SJCRH30 (cell line): ENCODE data around the gene PCCB. TPM values are rescaled to one million over a fixed set of nuclear protein-coding genes. Genes with fewer than 3 reads are reported as not detected.
"Not testable (repeated sequence)": the region's sequence is repeated elsewhere in the genome, so short reads cannot be mapped to it uniquely, and the experiment has no call there.

Experiments used
- DNase-seq, 2 experiments: peaks; one replicate each; pipeline ENCODE4 v3.0.0-alpha.2; 2015 to 2020
- H3K27ac ChIP-seq: fragments of 250-450 bp; sonication (Bioruptor Pico); 2 replicates; pipeline ENCODE4 v1.5.1; 2020; ENCODE audit warnings: mild to moderate bottlenecking, moderate library complexity
- H3K27me3 ChIP-seq: fragments of 250-450 bp; sonication (Bioruptor Pico); 2 replicates; pipeline ENCODE4 v1.5.1; 2020; ENCODE audit warnings: mild to moderate bottlenecking, moderate library complexity
- H3K36me3 ChIP-seq: fragments of 250-450 bp; sonication (Bioruptor Pico); 2 replicates; pipeline ENCODE4 v1.5.1; 2020; ENCODE audit warnings: mild to moderate bottlenecking, moderate library complexity
- H3K4me1 ChIP-seq: fragments of 250-450 bp; sonication (Bioruptor Pico); 2 replicates; pipeline ENCODE4 v1.5.1; 2020; ENCODE audit warnings: mild to moderate bottlenecking, moderate library complexity
- H3K4me3 ChIP-seq: fragments of 250-450 bp; sonication (Bioruptor Pico); 2 replicates; pipeline ENCODE4 v1.5.1; 2020; ENCODE audit warnings: mild to moderate bottlenecking, moderate library complexity
- H3K9me3 ChIP-seq: fragments of 250-450 bp; sonication (Bioruptor Pico); replicated peaks from 2 replicates; pipeline ENCODE4 v1.5.1; 2020; ENCODE audit warnings: mild to moderate bottlenecking, moderate library complexity
- total RNA-seq: library from RNA; depleted of rRNA; stranded (reverse); fragments of >200 nt; shearing (Covaris generic); gene quantifications from 2 replicates; pipeline ENCODE4 v1.2.3, GENCODE V29; 2014

Gene PCCB
- total RNA-seq, 1 experiment from 2014 or later: 40.3 TPM

DNA sequence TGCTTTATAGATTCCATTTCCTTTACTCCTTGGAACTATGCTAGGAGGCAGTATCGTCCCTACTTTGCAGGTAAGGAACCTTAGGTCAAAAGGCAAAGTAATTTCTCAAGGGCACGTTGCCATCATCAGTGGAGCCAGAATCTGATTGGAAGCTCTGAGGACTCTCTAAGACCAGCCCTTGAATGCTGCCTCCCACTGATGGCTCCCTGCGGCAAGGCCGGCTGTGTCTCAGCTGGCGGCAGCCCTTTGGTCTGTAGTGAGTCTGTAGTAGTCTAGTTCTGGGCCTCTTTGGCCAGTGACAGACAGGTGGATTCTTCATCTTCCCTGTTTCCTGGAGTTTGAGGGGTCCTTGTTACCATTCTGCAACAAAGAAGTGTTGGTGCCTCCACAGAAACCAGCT is 76.2 kb downstream of the PCCB start:
- Histone ChIP-seq H3K27me3 (no peaks in the 10 kb centered on the region), H3K4me1 (no peaks in the 10 kb centered on the region), H3K36me3 (peaks cover 28% of the 10 kb centered on the region), H3K9me3 (peaks cover 19% of the 10 kb centered on the region), H3K4me3 (no peak overlapping the region), H3K27ac (no peak overlapping the region)
- no peak for DNase-seq

GRCh38 chr3:136327671-136328070 is 77.5 kb downstream of the PCCB start:
- Histone ChIP-seq H3K9me3 (peaks cover 8% of the 10 kb centered on the region; the same call in 1 of the 2 replicates), H3K27me3 (no peaks in the 10 kb centered on the region), H3K4me3 (no peak overlapping the region), H3K27ac (no peak overlapping the region), H3K36me3 (peaks cover 26% of the 10 kb centered on the region), H3K4me1 (no peaks in the 10 kb centered on the region)
- DNase-seq: no peak

DNA sequence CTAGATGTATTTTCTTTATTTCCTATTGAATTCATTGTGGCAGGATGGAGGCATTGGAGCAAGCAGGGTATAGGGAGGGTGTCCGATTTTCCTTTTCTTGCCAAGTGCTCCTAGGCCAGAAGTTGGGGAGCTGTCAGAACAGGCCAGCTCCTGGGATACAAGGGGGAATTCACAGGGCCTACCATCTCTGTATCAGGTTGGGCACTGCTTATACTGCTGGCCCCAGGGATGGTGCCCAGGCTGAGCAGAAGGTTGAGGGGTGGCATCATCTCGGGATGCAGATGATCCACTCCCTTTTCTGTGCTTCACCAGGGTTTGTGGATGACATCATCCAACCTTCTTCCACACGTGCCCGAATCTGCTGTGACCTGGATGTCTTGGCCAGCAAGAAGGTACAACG is 79.5 kb downstream of the PCCB start:
- DNase-seq: no peak
- H3K4me3 ChIP-seq: no peak overlapping the region
- no peaks in the 10 kb centered on the region for H3K27me3 ChIP-seq
- H3K9me3 ChIP-seq: no peaks in the 10 kb centered on the region
- no peaks in the 10 kb centered on the region for H3K4me1 ChIP-seq
- peaks cover 40% of the 10 kb centered on the region for H3K36me3 ChIP-seq
- no peak overlapping the region for H3K27ac ChIP-seq

GRCh38 chr3:136330900-136331299 is 80.8 kb downstream of the PCCB start:
- Histone ChIP-seq H3K9me3 (no peaks in the 10 kb centered on the region), H3K27me3 (no peaks in the 10 kb centered on the region), H3K4me1 (peaks cover under 1% of the 10 kb centered on the region; the same call in 1 of the 2 replicates), H3K27ac (no peak overlapping the region), H3K4me3 (no peak overlapping the region), H3K36me3 (peaks cover 43% of the 10 kb centered on the region)
- DNase-seq: no peak

DNA sequence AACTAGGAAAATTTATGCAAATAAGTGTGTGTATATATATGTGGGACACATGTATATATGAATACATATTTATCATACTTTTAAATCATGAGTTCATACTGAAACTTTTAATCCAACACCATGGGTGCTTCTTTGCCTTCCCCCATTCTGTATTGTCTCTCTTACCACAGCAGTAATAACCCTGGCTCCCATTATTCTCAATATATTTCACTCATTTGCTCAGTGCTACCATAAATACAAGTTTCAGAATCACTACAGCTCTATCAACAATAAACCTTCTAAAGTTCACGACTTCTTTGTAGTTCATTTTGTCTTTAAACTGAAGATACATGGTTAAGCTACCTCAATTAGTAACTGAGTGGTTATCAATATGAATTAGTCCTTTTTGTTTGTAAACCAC is 82.2 kb downstream of the PCCB start:
- Histone ChIP-seq H3K27me3 (no peaks in the 10 kb centered on the region), H3K27ac (no peak overlapping the region), H3K9me3 (no peaks in the 10 kb centered on the region), H3K4me3 (no peak overlapping the region), H3K36me3 (peaks cover 45% of the 10 kb centered on the region), H3K4me1 (peaks cover 2% of the 10 kb centered on the region; the same call in 1 of the 2 replicates)
- no peak for DNase-seq

GRCh38 chr3:136332776-136333175 is 82.6 kb downstream of the PCCB start:
- no peak for DNase-seq
- Histone ChIP-seq H3K4me3 (no peak overlapping the region), H3K27me3 (no peaks in the 10 kb centered on the region), H3K36me3 (peaks cover 44% of the 10 kb centered on the region), H3K9me3 (no peaks in the 10 kb centered on the region), H3K27ac (no peak overlapping the region), H3K4me1 (peaks cover 2% of the 10 kb centered on the region; the same call in 1 of the 2 replicates)

DNA sequence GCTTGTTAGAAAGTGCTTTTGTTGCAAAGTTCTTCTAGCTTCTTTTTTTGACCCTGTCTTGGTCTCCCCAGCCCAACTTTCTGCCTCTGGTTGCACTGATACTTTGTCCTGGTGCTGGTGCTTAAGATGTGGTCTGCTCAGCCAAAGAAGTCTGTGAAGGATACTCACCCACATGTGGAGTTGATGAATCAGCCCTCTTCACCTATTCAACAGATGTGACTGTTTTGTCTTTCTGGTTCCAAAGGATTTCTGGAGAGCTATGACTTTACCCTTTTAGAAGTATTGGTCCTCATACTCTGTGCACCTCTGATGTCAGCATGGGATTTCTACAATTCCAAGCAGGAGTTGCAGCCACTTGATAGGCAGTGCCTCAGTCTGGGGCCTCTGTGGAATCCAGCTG is 84.1 kb downstream of the PCCB start:
- peaks cover 2% of the 10 kb centered on the region; the same call in 1 of the 2 replicates for H3K4me1 ChIP-seq
- H3K27me3 ChIP-seq: no peaks in the 10 kb centered on the region
- peaks cover 35% of the 10 kb centered on the region for H3K36me3 ChIP-seq
- no peak overlapping the region for H3K4me3 ChIP-seq
- H3K27ac ChIP-seq: no peak overlapping the region
- no peaks in the 10 kb centered on the region for H3K9me3 ChIP-seq
- no peak for DNase-seq

DNA sequence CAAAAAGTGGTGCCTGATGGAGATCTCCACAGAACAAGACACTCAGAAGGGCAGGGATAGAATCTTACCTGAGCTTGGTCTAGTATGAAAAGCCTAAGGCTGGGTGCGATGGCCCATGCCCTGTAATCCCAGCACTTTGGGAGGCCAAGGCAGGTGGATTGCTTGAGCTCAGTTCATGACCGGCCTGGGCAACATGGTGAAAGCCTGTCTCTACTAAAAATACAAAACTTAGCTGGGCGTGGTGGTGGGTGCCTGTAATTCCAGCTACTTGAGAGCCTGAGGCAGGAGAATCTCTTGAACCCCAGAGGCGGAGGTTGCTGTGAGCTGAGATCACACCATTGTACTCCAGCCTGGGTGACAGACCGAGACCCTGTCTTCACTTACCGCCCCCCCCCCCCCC is 84.6 kb downstream of the PCCB start:
- not testable (repeated sequence) for H3K27ac ChIP-seq, H3K4me3 ChIP-seq, H3K27me3 ChIP-seq, H3K4me1 ChIP-seq, H3K9me3 ChIP-seq, DNase-seq
- H3K36me3 ChIP-seq: peaks cover 37% of the 10 kb centered on the region

GRCh38 chr3:136336329-136337100 is 86.4 kb downstream of the PCCB start:
- peak in 1 of 2 experiments; percentile 9 for DNase-seq
- Histone ChIP-seq H3K27me3 (no peaks in the 10 kb centered on the region), H3K36me3 (peaks cover 40% of the 10 kb centered on the region), H3K27ac (no peak overlapping the region), H3K4me3 (no peak overlapping the region), H3K9me3 (no peaks in the 10 kb centered on the region), H3K4me1 (peaks cover 2% of the 10 kb centered on the region; the same call in 1 of the 2 replicates)

DNA sequence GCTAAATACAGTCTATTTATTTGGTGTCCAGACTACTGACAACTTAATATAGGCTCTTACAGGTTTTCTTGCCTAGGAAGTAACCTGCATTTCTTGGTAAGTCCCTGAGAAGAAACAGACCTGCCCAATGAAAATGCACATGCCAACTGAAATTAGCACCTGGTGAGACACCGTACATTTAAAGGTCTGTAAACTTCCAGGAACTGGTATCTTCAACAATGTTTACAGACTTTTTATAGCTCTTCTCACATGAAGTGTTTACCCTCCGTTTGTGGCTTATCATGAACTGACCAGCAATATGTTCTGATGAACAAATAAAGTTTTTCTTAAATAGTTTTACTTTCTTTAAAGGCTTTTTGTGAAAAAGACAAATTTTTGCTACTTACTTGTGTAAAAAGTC is 93.3 kb downstream of the PCCB start:
- Histone ChIP-seq H3K36me3 (peaks cover 27% of the 10 kb centered on the region), H3K9me3 (no peaks in the 10 kb centered on the region), H3K27me3 (no peaks in the 10 kb centered on the region), H3K27ac (no peak overlapping the region), H3K4me1 (peaks cover 10% of the 10 kb centered on the region), H3K4me3 (no peak overlapping the region)
- no peak for DNase-seq

- H3K27ac ChIP-seq: no peak overlapping the region
- H3K36me3 ChIP-seq: peaks cover 28% of the 10 kb centered on the region
- no peak overlapping the region for H3K4me3 ChIP-seq
- peak; percentile 65 to 71 for DNase-seq
- no peaks in the 10 kb centered on the region for H3K27me3 ChIP-seq
- no peaks in the 10 kb centered on the region for H3K9me3 ChIP-seq
- H3K4me1 ChIP-seq: peaks cover 10% of the 10 kb centered on the region
Measured at GRCh38 chr3:136343873-136344555, 93.9 kb downstream of the PCCB start.

GRCh38 chr3:136346486-136346885 is 96.3 kb downstream of the PCCB start:
- Histone ChIP-seq H3K27ac (no peak overlapping the region), H3K36me3 (peaks cover 17% of the 10 kb centered on the region), H3K9me3 (no peaks in the 10 kb centered on the region), H3K4me3 (no peak overlapping the region), H3K4me1 (peaks cover 10% of the 10 kb centered on the region), H3K27me3 (no peaks in the 10 kb centered on the region)
- DNase-seq: no peak

- DNase-seq: no peak
- Histone ChIP-seq H3K27ac (no peak overlapping the region), H3K4me1 (no peaks in the 10 kb centered on the region), H3K4me3 (no peak overlapping the region), H3K36me3 (peaks cover 15% of the 10 kb centered on the region; the same call in 1 of the 2 replicates), H3K27me3 (no peaks in the 10 kb centered on the region), H3K9me3 (no peaks in the 10 kb centered on the region)
Measured at GRCh38 chr3:136350132-136350531, 100.0 kb downstream of the PCCB start.

GRCh38 chr3:136350557-136350956 is 100.4 kb downstream of the PCCB start:
- Histone ChIP-seq H3K4me1 (no peaks in the 10 kb centered on the region), H3K4me3 (no peak overlapping the region), H3K9me3 (no peaks in the 10 kb centered on the region), H3K27ac (no peak overlapping the region), H3K36me3 (peaks cover 15% of the 10 kb centered on the region; the same call in 1 of the 2 replicates), H3K27me3 (no peaks in the 10 kb centered on the region)
- no peak for DNase-seq

DNA sequence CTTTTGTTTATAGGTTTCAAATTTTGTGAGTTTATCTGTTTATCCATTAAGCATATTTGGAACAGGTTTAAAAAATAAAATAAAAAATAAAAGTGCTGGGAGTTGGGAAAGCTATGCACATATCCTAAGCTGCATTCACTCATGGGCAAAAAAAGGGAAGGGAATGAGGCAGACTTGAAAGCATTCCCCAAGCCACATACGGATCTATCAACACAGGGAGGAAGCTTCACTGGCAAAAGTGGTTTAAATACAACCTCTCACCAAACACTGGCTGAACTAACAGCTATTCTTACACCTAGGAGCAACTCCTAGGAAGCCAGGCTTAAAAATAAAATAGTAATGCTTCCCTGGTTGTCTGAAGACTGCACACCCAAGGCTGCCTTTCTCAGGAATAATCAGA is 101.2 kb downstream of the PCCB start:
- Histone ChIP-seq H3K9me3 (no peaks in the 10 kb centered on the region), H3K4me3 (no peak overlapping the region), H3K27ac (no peak overlapping the region), H3K4me1 (no peaks in the 10 kb centered on the region), H3K27me3 (no peaks in the 10 kb centered on the region), H3K36me3 (peaks cover 12% of the 10 kb centered on the region; the same call in 1 of the 2 replicates)
- no peak for DNase-seq
